Activated gamma-delta T cell (primary cell): ENCODE measurements around the gene LRIG1.

Experiments used
- DNase-seq: peaks from one replicate; lab custom pipeline; 2025; lab: John Stamatoyannopoulos, UW
- total RNA-seq, 2 donors: gene quantifications; one replicate each; lab custom pipeline; 2026; lab: John Stamatoyannopoulos, UW

Gene LRIG1, protein sequence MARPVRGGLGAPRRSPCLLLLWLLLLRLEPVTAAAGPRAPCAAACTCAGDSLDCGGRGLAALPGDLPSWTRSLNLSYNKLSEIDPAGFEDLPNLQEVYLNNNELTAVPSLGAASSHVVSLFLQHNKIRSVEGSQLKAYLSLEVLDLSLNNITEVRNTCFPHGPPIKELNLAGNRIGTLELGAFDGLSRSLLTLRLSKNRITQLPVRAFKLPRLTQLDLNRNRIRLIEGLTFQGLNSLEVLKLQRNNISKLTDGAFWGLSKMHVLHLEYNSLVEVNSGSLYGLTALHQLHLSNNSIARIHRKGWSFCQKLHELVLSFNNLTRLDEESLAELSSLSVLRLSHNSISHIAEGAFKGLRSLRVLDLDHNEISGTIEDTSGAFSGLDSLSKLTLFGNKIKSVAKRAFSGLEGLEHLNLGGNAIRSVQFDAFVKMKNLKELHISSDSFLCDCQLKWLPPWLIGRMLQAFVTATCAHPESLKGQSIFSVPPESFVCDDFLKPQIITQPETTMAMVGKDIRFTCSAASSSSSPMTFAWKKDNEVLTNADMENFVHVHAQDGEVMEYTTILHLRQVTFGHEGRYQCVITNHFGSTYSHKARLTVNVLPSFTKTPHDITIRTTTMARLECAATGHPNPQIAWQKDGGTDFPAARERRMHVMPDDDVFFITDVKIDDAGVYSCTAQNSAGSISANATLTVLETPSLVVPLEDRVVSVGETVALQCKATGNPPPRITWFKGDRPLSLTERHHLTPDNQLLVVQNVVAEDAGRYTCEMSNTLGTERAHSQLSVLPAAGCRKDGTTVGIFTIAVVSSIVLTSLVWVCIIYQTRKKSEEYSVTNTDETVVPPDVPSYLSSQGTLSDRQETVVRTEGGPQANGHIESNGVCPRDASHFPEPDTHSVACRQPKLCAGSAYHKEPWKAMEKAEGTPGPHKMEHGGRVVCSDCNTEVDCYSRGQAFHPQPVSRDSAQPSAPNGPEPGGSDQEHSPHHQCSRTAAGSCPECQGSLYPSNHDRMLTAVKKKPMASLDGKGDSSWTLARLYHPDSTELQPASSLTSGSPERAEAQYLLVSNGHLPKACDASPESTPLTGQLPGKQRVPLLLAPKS
- total RNA-seq: 120 to 125 reads per million in 2 donors

DNA sequence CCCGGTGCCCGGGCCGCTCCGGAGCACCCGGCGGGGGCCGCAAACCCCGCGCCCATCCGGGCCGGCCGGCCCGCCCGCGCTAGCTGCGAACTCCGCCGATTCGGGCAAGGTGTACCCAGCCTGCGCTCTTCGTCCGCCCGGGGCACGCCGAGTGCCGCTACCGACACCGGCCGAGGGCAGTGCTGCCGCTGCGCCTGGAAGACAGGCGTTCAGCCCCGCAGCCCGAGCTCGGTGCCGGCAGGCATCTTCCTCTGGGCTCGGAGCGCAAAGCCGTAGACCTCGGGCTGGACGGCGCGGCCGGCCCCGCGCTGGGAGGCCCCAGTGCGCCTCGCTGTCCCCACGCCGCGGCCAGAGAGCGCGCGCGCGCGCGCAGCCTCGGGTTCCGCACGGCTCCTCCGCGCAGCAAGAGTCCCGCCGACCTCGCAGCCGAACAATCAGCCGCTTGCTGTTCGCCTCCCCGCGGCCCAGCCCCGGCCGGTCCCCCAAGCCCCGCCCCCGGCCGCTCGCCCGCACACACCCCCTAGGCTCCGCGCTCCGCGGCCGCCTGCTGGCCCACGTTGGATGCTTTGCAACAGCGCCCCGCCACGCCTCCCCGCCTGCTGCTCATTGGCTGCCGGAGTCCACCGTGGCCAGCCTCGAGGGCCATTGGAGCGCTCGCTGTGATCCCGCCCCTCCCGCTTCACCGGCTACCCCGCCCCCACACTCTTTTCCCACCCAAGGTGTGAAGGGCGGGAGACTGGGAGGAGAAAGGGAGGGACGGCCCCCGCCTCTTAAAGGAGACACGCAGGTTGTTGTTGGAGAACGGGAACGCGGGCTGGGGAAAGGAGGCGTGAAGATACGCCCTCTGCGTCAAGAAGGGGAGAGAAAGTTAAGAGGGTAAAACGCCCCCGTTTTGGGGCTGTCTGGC, at the start of gene LRIG1:
Gene LRIG1, minus strand, starts transcription at position 447 of the 907 bp plus-strand sequence. CDS start 615 bp downstream, outside the sequence.
- peak; percentile 98 for DNase-seq

DNA sequence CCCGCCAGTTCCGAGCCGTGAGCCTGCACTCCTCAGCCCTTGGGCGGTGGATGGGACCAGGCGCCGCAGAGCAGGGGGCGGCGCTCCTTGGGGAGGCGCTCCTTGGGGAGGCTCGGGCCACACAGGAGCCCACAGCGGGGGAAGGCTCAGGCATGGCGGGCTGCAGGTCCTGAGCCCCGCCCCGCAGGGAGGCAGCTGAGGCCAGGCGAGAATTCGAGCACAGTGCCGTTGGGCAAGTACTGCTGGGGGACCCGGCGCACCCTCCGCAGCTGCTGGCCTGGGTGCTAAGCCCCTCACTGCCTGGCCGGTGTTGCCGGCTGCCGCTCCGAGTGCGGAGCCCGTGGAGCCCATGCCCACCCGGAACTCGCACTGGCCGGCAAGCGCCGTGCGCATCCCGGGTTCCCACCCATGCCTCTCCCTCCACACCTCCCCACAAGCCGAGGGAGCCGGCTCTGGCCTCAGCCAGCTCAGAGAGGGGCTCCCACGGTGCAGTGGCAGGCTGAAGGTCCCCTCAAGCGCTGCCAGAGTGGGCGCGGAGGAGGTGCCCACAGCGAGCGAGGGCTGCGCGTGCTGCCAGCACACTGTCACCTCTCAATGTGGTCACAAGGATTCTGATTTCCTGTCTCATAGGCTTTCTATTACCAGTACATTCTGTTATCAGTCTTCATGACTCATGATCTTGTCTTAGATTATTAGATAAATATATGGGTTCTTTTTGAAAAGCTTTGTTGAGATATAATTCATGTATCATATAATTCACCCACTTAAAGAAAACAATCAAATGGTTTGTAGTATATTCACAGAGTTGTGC, 44.0 kb upstream of the LRIG1 start:
- DNase-seq: no peak

DNA sequence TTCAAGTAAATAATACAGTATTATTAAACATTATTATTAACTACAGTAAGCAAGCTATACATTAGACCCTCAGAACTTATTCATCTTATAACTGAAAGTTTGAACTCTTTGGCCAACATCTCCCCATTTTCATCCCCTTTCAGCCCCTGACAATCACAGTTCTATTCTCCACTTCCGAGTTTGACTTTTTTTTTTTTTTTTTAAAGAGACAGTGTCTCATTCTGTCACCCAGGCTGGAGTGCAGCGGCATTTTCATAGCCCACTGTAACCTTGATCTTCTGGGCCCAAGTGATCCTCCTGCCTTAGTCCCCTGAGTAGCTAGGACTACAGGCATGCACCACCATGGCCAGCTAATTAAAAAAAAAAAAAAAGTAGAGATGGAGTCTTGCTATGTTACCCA, 41.3 kb upstream of the LRIG1 start:
- DNase-seq: no peak

- DNase-seq: no peak
Observed at GRCh38 chr3:66539466-66539989, 38.7 kb upstream of the LRIG1 start.

DNA sequence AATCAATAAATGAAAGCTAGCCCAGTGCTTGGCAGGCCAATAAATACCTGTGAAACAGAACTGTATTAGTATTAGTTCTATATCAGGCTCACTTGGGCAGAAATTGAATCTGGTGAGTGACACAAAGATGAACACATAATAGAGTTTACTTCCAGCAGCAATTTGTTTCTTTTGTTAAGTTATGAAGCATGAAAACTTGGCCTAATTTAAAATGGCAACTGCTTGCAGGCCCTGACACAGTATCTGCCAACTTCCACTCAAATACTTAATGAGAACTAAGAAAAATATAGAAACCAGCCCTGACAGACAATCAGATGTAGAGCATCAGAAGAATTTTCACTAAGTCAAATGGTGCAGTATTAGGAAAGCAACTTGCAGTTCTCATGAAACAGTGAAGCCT, 37.6 kb upstream of the LRIG1 start:
- no peak for DNase-seq

GRCh38 chr3:66537735-66538134, 36.9 kb upstream of the LRIG1 start:
- DNase-seq: no peak

DNA sequence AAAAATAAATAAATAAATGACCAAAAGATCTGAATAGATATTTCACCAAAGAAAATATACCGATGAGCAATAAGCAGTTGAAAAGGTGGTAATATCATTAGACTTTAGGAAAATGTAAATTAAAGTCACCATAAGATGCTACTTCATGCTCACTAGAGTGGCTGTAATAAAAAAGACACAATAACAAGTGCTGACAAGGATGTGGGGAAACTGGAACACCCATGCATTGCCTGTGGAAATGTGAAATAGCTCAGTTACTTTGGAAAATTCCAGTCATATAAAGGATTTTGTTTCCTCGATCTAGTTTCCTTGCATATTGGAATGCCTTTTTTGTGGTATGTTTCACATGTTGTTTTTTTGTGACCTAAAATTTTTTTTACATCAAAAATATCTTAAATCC, 36.0 kb upstream of the LRIG1 start:
- no peak for DNase-seq

DNA sequence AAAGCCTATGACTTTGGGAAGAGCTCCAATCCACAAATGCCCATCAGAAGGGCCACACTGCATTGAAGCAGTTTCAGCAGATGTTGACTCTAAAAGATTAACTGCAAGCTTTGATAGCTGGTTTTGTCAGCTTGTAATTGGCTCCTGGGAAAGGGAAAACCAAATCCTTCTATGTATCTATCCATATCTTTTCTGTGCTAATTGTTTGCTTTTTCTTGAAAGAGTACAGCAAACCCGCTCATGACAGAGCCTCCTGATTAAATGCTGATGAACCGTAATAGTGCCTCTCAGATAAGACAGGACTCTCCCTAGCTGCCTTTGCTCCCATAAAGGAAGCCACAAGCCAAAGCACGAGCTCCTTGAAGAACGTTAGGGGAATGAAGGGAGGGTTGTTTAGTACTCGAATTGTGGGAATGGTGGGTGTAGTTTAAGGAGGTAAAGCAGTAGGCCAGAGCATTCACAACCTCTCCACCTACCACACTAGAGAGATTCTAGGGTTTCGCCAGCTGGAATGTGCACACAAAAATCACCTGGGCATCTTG, 33.6 kb upstream of the LRIG1 start:
- no peak for DNase-seq

GRCh38 chr3:66532613-66533012, 31.8 kb upstream of the LRIG1 start:
- DNase-seq: no peak

GRCh38 chr3:66532160-66532587, 31.4 kb upstream of the LRIG1 start:
- no peak for DNase-seq

GRCh38 chr3:66531256-66531655, 30.4 kb upstream of the LRIG1 start:
- DNase-seq: no peak

GRCh38 chr3:66527246-66527645, 26.4 kb upstream of the LRIG1 start:
- DNase-seq: no peak

GRCh38 chr3:66525771-66526170, 24.9 kb upstream of the LRIG1 start:
- no peak for DNase-seq

DNA sequence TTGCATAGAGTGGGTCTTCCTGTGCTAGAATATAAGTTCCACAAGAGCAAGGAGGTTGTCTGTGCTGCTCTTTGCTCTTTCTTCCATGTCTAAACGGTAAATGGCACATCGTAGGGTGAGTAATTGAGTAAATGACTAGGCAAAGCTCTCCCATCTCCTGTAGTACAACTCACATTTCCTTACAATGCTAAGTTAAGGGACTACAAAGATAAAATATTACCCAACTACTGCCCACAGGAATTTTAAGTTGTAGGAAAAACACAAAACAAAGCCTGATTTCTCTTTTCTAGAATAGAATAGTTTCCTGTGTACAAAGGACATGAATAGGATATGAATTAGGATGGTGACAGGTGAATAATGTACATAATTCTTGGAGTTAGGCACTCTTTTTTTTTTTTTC, 19.9 kb upstream of the LRIG1 start:
- DNase-seq: no peak

DNA sequence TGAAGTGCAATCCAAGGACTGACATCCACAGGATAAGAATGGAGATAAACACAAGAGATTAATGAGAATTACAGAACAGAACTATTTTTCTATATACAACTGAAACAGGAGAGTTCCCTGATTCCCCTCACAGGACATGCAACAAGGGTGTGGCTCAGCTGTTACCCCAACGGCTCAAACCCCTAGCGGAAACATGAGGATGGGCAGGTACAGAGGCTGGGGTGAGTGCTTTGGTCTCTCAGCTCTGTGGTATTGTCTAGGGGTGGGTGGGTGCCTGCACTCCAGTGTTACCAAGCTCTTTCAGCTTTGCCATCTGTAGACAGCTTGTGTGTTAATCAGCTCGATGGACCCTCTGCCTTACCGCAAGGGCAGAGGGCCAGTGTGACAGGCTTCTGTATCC, 17.8 kb upstream of the LRIG1 start:
- no peak for DNase-seq

DNA sequence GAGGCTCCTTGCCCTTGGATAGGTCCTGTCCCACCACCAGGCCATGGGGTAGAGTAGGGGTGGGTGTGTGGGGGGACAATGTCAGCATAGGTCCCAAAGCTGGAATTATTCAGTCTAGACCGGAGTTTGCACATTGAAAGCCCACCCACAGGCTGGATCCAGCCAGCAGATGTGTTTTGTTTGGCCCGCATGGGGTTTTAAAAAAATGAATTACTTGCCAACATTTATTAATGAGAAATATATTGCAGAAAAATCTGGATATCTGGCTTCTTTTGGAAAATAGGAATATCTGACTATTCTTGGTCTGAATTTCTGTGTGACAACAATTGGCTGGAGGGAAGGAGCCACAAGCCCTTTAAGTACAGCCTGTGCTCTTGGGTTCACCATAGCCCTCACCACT, 17.3 kb upstream of the LRIG1 start:
- no peak for DNase-seq

GRCh38 chr3:66517241-66517640, 16.4 kb upstream of the LRIG1 start:
- no peak for DNase-seq

DNA sequence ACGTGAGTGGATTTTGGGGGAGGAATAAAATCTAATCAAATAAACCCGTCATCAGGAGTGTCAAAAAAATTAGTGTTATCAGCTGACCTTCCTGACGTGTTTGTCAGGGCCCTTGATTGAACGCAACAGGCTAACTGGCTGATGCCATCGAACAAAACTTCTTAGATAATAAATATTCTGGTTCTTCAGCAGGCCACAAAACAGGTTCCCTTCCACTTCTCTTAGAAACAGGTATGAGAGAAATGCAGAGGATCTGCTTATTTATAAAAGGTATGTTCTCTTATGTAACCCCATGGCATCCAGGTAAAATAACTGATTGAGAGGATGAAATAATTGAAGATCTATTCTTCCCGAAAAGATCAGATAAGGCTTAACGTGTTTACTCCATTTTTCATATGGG, 7.6 kb upstream of the LRIG1 start:
- no peak for DNase-seq

GRCh38 chr3:66507423-66508260, 6.8 kb upstream of the LRIG1 start:
- DNase-seq: no peak
